ENCODE data around the gene RAD23B. TPM values are rescaled to one million over a fixed set of nuclear protein-coding genes. Genes with fewer than 3 reads are reported as not detected.

The RAD23B gene
- total and polyA plus RNA-seq, 2 of the 13 experiments (the other 11 are each of a cell fraction or from before 2014, with no cell fraction given) = 133 to 156 TPM

DNA sequence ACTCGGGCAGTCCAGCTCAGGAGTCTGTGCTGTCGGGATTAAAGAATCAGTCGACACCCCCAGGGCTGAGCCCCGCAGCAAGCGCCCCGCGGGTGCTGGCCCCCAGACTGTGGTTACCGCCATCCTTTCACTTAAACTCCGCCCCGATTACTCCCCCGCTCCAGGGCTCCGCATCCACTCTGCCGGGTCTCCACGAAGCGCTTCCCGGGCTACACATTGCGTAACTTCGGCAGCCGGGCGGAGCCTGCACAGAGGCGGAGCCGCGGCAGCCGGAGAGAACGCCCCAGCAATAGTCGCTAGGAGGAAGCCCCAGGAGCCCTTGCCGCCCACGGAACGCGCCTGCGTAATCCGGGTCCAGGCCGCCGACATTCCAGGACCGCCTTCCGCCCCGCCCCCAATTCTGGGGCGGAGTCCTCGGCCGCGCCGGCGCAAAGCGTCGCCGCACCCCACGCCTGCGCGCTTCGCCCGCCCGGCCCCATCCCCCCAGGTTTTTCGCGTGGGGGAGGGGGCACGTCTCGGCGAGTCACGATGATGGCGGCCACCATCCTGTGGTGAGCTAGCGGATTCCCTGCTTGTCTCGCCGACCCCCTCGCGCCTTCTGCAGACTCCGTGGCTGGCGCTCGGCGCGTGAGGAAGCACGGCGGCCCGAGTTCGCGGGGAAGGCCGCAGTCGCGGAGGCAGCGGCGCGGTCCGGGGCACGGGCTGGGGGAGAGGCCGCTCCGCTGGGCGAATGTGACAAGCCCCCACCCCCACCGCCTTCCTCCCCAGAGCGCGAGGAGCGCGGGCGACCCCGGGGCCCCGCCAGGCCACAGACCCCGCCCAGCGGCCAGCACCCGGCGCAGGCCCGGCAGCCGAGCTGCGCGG lies at the start of gene RAD23B (continued):
- TF ChIP-seq, protein P1, sequence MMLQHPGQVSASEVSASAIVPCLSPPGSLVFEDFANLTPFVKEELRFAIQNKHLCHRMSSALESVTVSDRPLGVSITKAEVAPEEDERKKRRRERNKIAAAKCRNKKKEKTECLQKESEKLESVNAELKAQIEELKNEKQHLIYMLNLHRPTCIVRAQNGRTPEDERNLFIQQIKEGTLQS (CRISPR knock-in tag; IDR thresholded peaks at IDR 0.05) = no peak; the same call in 1 of the 2 replicates
- TF ChIP-seq GTF3A (CRISPR knock-in tag; conservative IDR thresholded peaks at IDR 0.05) = no peak
- TF ChIP-seq, protein P2, sequence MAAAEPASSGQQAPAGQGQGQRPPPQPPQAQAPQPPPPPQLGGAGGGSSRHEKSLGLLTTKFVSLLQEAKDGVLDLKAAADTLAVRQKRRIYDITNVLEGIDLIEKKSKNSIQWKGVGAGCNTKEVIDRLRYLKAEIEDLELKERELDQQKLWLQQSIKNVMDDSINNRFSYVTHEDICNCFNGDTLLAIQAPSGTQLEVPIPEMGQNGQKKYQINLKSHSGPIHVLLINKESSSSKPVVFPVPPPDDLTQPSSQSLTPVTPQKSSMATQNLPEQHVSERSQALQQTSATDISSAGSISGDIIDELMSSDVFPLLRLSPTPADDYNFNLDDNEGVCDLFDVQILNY (CRISPR knock-in tag; conservative IDR thresholded peaks at IDR 0.05) = peak; percentile 20; the same call in 1 of the 2 replicates
- TF ChIP-seq HDAC2 (CRISPR knock-in tag; IDR thresholded peaks at IDR 0.05) = no peak
- peak; percentile 87 for TF ChIP-seq MYC (CRISPR knock-in tag; IDR thresholded peaks at IDR 0.05; ENCODE audit: borderline replicate concordance)
- TF ChIP-seq, protein P3, sequence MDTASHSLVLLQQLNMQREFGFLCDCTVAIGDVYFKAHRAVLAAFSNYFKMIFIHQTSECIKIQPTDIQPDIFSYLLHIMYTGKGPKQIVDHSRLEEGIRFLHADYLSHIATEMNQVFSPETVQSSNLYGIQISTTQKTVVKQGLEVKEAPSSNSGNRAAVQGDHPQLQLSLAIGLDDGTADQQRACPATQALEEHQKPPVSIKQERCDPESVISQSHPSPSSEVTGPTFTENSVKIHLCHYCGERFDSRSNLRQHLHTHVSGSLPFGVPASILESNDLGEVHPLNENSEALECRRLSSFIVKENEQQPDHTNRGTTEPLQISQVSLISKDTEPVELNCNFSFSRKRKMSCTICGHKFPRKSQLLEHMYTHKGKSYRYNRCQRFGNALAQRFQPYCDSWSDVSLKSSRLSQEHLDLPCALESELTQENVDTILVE (CRISPR knock-in tag; IDR thresholded peaks at IDR 0.05) = no peak
- TF ChIP-seq, protein P4, sequence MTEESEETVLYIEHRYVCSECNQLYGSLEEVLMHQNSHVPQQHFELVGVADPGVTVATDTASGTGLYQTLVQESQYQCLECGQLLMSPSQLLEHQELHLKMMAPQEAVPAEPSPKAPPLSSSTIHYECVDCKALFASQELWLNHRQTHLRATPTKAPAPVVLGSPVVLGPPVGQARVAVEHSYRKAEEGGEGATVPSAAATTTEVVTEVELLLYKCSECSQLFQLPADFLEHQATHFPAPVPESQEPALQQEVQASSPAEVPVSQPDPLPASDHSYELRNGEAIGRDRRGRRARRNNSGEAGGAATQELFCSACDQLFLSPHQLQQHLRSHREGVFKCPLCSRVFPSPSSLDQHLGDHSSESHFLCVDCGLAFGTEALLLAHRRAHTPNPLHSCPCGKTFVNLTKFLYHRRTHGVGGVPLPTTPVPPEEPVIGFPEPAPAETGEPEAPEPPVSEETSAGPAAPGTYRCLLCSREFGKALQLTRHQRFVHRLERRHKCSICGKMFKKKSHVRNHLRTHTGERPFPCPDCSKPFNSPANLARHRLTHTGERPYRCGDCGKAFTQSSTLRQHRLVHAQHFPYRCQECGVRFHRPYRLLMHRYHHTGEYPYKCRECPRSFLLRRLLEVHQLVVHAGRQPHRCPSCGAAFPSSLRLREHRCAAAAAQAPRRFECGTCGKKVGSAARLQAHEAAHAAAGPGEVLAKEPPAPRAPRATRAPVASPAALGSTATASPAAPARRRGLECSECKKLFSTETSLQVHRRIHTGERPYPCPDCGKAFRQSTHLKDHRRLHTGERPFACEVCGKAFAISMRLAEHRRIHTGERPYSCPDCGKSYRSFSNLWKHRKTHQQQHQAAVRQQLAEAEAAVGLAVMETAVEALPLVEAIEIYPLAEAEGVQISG (CRISPR knock-in tag; IDR thresholded peaks at IDR 0.05) = peak; percentile 70
- TF ChIP-seq, protein P5, sequence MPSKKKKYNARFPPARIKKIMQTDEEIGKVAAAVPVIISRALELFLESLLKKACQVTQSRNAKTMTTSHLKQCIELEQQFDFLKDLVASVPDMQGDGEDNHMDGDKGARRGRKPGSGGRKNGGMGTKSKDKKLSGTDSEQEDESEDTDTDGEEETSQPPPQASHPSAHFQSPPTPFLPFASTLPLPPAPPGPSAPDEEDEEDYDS (CRISPR knock-in tag; IDR thresholded peaks at IDR 0.05) = peak; percentile 91
- TF ChIP-seq, protein P6, sequence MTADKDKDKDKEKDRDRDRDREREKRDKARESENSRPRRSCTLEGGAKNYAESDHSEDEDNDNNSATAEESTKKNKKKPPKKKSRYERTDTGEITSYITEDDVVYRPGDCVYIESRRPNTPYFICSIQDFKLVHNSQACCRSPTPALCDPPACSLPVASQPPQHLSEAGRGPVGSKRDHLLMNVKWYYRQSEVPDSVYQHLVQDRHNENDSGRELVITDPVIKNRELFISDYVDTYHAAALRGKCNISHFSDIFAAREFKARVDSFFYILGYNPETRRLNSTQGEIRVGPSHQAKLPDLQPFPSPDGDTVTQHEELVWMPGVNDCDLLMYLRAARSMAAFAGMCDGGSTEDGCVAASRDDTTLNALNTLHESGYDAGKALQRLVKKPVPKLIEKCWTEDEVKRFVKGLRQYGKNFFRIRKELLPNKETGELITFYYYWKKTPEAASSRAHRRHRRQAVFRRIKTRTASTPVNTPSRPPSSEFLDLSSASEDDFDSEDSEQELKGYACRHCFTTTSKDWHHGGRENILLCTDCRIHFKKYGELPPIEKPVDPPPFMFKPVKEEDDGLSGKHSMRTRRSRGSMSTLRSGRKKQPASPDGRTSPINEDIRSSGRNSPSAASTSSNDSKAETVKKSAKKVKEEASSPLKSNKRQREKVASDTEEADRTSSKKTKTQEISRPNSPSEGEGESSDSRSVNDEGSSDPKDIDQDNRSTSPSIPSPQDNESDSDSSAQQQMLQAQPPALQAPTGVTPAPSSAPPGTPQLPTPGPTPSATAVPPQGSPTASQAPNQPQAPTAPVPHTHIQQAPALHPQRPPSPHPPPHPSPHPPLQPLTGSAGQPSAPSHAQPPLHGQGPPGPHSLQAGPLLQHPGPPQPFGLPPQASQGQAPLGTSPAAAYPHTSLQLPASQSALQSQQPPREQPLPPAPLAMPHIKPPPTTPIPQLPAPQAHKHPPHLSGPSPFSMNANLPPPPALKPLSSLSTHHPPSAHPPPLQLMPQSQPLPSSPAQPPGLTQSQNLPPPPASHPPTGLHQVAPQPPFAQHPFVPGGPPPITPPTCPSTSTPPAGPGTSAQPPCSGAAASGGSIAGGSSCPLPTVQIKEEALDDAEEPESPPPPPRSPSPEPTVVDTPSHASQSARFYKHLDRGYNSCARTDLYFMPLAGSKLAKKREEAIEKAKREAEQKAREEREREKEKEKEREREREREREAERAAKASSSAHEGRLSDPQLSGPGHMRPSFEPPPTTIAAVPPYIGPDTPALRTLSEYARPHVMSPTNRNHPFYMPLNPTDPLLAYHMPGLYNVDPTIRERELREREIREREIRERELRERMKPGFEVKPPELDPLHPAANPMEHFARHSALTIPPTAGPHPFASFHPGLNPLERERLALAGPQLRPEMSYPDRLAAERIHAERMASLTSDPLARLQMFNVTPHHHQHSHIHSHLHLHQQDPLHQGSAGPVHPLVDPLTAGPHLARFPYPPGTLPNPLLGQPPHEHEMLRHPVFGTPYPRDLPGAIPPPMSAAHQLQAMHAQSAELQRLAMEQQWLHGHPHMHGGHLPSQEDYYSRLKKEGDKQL (CRISPR knock-in tag; IDR thresholded peaks at IDR 0.05; ENCODE audit: low read depth) = peak; percentile 47; the same call in 1 of the 2 replicates
- TF ChIP-seq MED1 (CRISPR knock-in tag; IDR thresholded peaks at IDR 0.05) = peak; percentile 84
- TF ChIP-seq GABPA (IDR thresholded peaks at IDR 0.05; ENCODE audit: low read depth, low read length) = no peak
- TF ChIP-seq GABPA (CRISPR knock-in tag; IDR thresholded peaks at IDR 0.05; ENCODE audit: low read depth) = no peak
- TF ChIP-seq, protein P7, sequence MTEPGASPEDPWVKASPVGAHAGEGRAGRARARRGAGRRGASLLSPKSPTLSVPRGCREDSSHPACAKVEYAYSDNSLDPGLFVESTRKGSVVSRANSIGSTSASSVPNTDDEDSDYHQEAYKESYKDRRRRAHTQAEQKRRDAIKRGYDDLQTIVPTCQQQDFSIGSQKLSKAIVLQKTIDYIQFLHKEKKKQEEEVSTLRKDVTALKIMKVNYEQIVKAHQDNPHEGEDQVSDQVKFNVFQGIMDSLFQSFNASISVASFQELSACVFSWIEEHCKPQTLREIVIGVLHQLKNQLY (CRISPR knock-in tag; IDR thresholded peaks at IDR 0.05) = no peak
- TF ChIP-seq ZNF101 (CRISPR knock-in tag; IDR thresholded peaks at IDR 0.05; ENCODE audit: borderline replicate concordance, low read depth) = no peak
- 0 out of 2 replicates have a peak, but pooled peaks have one; percentile 52 for TF ChIP-seq HNRNPUL1 (IDR thresholded peaks at IDR 0.05; ENCODE audit: low read depth, low read length)
- TF ChIP-seq ZNF547 (CRISPR knock-in tag; IDR thresholded peaks at IDR 0.05) = peak; percentile 51
- TF ChIP-seq KAT8 (CRISPR knock-in tag; IDR thresholded peaks at IDR 0.05) = peak; percentile 80

Data from HepG2 (cell line).